ENCODE results near the gene MYO5B. TPM values are rescaled to one million over a fixed set of nuclear protein-coding genes. Genes with fewer than 3 reads are reported as not detected.
"Not testable (repeated sequence)": the region's sequence is repeated elsewhere in the genome, so short reads cannot be mapped to it uniquely, and the experiment has no call there.

The MYO5B gene
- under 1 TPM in 1 of 6 donors, not detected in 5; 0.44 TPM for polyA plus RNA-seq (ENCODE audit: low read depth in 6 of 6)

GRCh38 chr18:50194631-50195532 lies at the start of gene MYO5B:
Gene MYO5B (minus strand): TSS chr18:50195147. CDS start chr18:50194793, 354 bp downstream.
- DNase-seq (peak; percentile 48), ATAC-seq (ENCODE audit: low read depth in 2 of 2) (peak; percentile 87 to 88)
- Mint-ChIP-seq H3K36me3 (peaks cover 0 to 7% of the 10 kb centered on the region in 2 donors), H3K4me3 (peak within 1 kb of the TSS; percentile 60 to 86 (median 77)), H3K27me3 (peaks cover 52 to 77% (median 66%) of the 10 kb centered on the region in 3 donors), H3K27ac (no peak within 1 kb of the TSS), H3K9me3 (peaks cover 0 to 5% (median 0%) of the 10 kb centered on the region in 7 donors), H3K4me1 (peaks cover 10 to 19% (median 14%) of the 10 kb centered on the region in 3 donors)

GRCh38 chr18:50241768-50242167 lies 46.8 kb upstream of the MYO5B start:
- Mint-ChIP-seq H3K36me3 (peaks cover 3 to 22% of the 10 kb centered on the region in 2 donors), H3K27me3 (peaks cover 19 to 36% (median 22%) of the 10 kb centered on the region in 3 donors), H3K9me3 (peaks cover 12 to 42% (median 29%) of the 10 kb centered on the region in 7 donors)
- not testable (repeated sequence) for H3K4me1 Mint-ChIP-seq; H3K27ac Mint-ChIP-seq; H3K4me3 Mint-ChIP-seq; DNase-seq; ATAC-seq (ENCODE audit: low read depth in 2 of 2)

GRCh38 chr18:50240080-50240563 lies 45.2 kb upstream of the MYO5B start:
- Mint-ChIP-seq H3K27me3 (peaks cover 22 to 50% (median 30%) of the 10 kb centered on the region in 3 donors), H3K27ac (peak overlapping the region in 1 of 6 donors; percentile 15), H3K36me3 (peaks cover 3 to 22% of the 10 kb centered on the region in 2 donors), H3K4me3 (no peak overlapping the region), H3K9me3 (peaks cover 12 to 42% (median 29%) of the 10 kb centered on the region in 7 donors), H3K4me1 (no peaks in the 10 kb centered on the region)
- no peak for DNase-seq
- ATAC-seq (ENCODE audit: low read depth in 2 of 2), result no peak

- peaks cover 6 to 7% (median 7%) of the 10 kb centered on the region in 3 donors for H3K4me1 Mint-ChIP-seq
- ATAC-seq (ENCODE audit: low read depth in 2 of 2) (no peak), DNase-seq (no peak)
- H3K4me3 Mint-ChIP-seq, result no peak overlapping the region
- peaks cover 0 to 3% of the 10 kb centered on the region in 2 donors for H3K36me3 Mint-ChIP-seq
- H3K27ac Mint-ChIP-seq, result no peak overlapping the region
- H3K9me3 Mint-ChIP-seq, result no peaks in the 10 kb centered on the region
- H3K27me3 Mint-ChIP-seq, result peaks cover 31 to 60% (median 50%) of the 10 kb centered on the region in 3 donors
Observed at GRCh38 chr18:50232419-50232818, 37.5 kb upstream of the MYO5B start.

- Mint-ChIP-seq H3K4me3 (no peak overlapping the region), H3K4me1 (peaks cover 6 to 7% (median 7%) of the 10 kb centered on the region in 3 donors), H3K9me3 (no peaks in the 10 kb centered on the region), H3K27ac (peak overlapping the region in 2 of 6 donors; percentile 62 to 70), H3K27me3 (peaks cover 27 to 54% (median 48%) of the 10 kb centered on the region in 3 donors), H3K36me3 (no peaks in the 10 kb centered on the region)
- no peak for ATAC-seq (ENCODE audit: low read depth in 2 of 2)
- no peak for DNase-seq
Observed at GRCh38 chr18:50231621-50232020, 36.7 kb upstream of the MYO5B start.

GRCh38 chr18:50220249-50220648 lies 25.3 kb upstream of the MYO5B start:
- not testable (repeated sequence) for DNase-seq; ATAC-seq (ENCODE audit: low read depth in 2 of 2); H3K4me1 Mint-ChIP-seq; H3K4me3 Mint-ChIP-seq; H3K27ac Mint-ChIP-seq
- H3K9me3 Mint-ChIP-seq, result peaks cover 8 to 37% (median 15%) of the 10 kb centered on the region in 7 donors
- H3K36me3 Mint-ChIP-seq, result peaks cover 0 to 11% of the 10 kb centered on the region in 2 donors
- peaks cover 24 to 51% (median 44%) of the 10 kb centered on the region in 3 donors for H3K27me3 Mint-ChIP-seq

- peaks cover 0 to 11% of the 10 kb centered on the region in 2 donors for H3K36me3 Mint-ChIP-seq
- ATAC-seq (ENCODE audit: low read depth in 2 of 2), result peak; percentile 63 to 69
- peaks cover 27 to 53% (median 47%) of the 10 kb centered on the region in 3 donors for H3K27me3 Mint-ChIP-seq
- H3K9me3 Mint-ChIP-seq, result peaks cover 8 to 33% (median 15%) of the 10 kb centered on the region in 7 donors
- H3K4me3 Mint-ChIP-seq, result no peak overlapping the region
- peak; percentile 33 for DNase-seq
- peaks cover 0 to 7% (median 0%) of the 10 kb centered on the region in 3 donors for H3K4me1 Mint-ChIP-seq
- peak overlapping the region in 1 of 6 donors; percentile 20 for H3K27ac Mint-ChIP-seq
Observed at GRCh38 chr18:50218432-50219197, 23.7 kb upstream of the MYO5B start.

- DNase-seq (no peak), ATAC-seq (ENCODE audit: low read depth in 2 of 2) (no peak)
- Mint-ChIP-seq H3K27ac (no peak overlapping the region), H3K9me3 (no peaks in the 10 kb centered on the region), H3K36me3 (peaks cover 7 to 8% of the 10 kb centered on the region in 2 donors), H3K4me3 (no peak overlapping the region), H3K27me3 (peaks cover 53 to 67% (median 57%) of the 10 kb centered on the region in 3 donors), H3K4me1 (peaks cover 0 to 4% (median 3%) of the 10 kb centered on the region in 3 donors)
Observed at GRCh38 chr18:50209311-50209710, 14.4 kb upstream of the MYO5B start.

GRCh38 chr18:50207722-50208121 lies 12.8 kb upstream of the MYO5B start:
- peaks cover 0 to 13% (median 12%) of the 10 kb centered on the region in 3 donors for H3K4me1 Mint-ChIP-seq
- H3K9me3 Mint-ChIP-seq, result no peaks in the 10 kb centered on the region
- H3K36me3 Mint-ChIP-seq, result peaks cover 7 to 8% of the 10 kb centered on the region in 2 donors
- H3K4me3 Mint-ChIP-seq, result no peak overlapping the region
- H3K27ac Mint-ChIP-seq, result peak overlapping the region in 1 of 6 donors; percentile 60
- ATAC-seq (ENCODE audit: low read depth in 2 of 2) (no peak), DNase-seq (no peak)
- H3K27me3 Mint-ChIP-seq, result peaks cover 57 to 74% (median 66%) of the 10 kb centered on the region in 3 donors

- peaks cover 5 to 17% (median 13%) of the 10 kb centered on the region in 7 donors for H3K9me3 Mint-ChIP-seq
- peaks cover 8 to 21% of the 10 kb centered on the region in 2 donors for H3K36me3 Mint-ChIP-seq
- ATAC-seq (ENCODE audit: low read depth in 2 of 2) (no peak), DNase-seq (no peak)
- H3K27me3 Mint-ChIP-seq, result peaks cover 66 to 72% (median 66%) of the 10 kb centered on the region in 3 donors
- H3K4me3 Mint-ChIP-seq, result peak overlapping the region in 1 of 8 donors; percentile 7
- peaks cover 0 to 13% (median 12%) of the 10 kb centered on the region in 3 donors for H3K4me1 Mint-ChIP-seq
- peak overlapping the region in 2 of 6 donors; percentile 52 to 72 for H3K27ac Mint-ChIP-seq
Observed at GRCh38 chr18:50203801-50204604, 9.1 kb upstream of the MYO5B start.

GRCh38 chr18:50201476-50202018 lies 6.6 kb upstream of the MYO5B start:
- Mint-ChIP-seq H3K4me3 (no peak overlapping the region), H3K27me3 (peaks cover 75 to 87% (median 80%) of the 10 kb centered on the region in 3 donors), H3K36me3 (peaks cover 8 to 28% of the 10 kb centered on the region in 2 donors), H3K27ac (no peak overlapping the region), H3K4me1 (peaks cover 0 to 13% (median 12%) of the 10 kb centered on the region in 3 donors), H3K9me3 (peaks cover 5 to 20% (median 13%) of the 10 kb centered on the region in 7 donors)
- DNase-seq (no peak), ATAC-seq (ENCODE audit: low read depth in 2 of 2) (no peak)

GRCh38 chr18:50199921-50200320 lies 5.0 kb upstream of the MYO5B start:
- Mint-ChIP-seq H3K9me3 (peaks cover 5 to 23% (median 13%) of the 10 kb centered on the region in 7 donors), H3K27me3 (peaks cover 73 to 85% (median 79%) of the 10 kb centered on the region in 3 donors), H3K27ac (no peak overlapping the region), H3K4me3 (no peak overlapping the region), H3K36me3 (peaks cover 4 to 21% of the 10 kb centered on the region in 2 donors), H3K4me1 (peaks cover 5 to 20% (median 16%) of the 10 kb centered on the region in 3 donors)
- DNase-seq (no peak), ATAC-seq (ENCODE audit: low read depth in 2 of 2) (no peak)

Measured in naive B cell (primary cell).